Amniotic epithelial cell (primary cell): ENCODE results near the gene HOGA1.

Source experiments
- DNase-seq: peaks from one replicate; pipeline ENCODE4 v3.0.0-alpha.2; 2010; ENCODE audit warnings: low read depth

HOGA1 gene

GRCh38 chr10:97580421-97581367 lies 3.5 kb upstream of the HOGA1 start:
- DNase-seq: no peak

- DNase-seq: no peak
These were observed 2.0 kb upstream of the HOGA1 start for GRCh38 chr10:97582169-97582568.

GRCh38 chr10:97583476-97583875 lies 713 bp upstream of the HOGA1 start:
- no peak for DNase-seq

- DNase-seq: no peak
These were observed 729 bp downstream of the HOGA1 start for GRCh38 chr10:97584798-97585438.

GRCh38 chr10:97585439-97585811 lies 1.2 kb downstream of the HOGA1 start:
- DNase-seq: no peak

GRCh38 chr10:97587183-97587582 lies 3.0 kb downstream of the HOGA1 start:
- no peak for DNase-seq

GRCh38 chr10:97589479-97589878 lies 5.3 kb downstream of the HOGA1 start, which contains the start of gene C10orf62:
TSS of gene C10orf62 (plus strand) at chr10:97589721. CDS start at chr10:97589898, 177 bp downstream.
- DNase-seq: no peak

GRCh38 chr10:97590082-97590747 lies 6.0 kb downstream of the HOGA1 start:
- no peak for DNase-seq

- DNase-seq: no peak
These were observed 6.7 kb downstream of the HOGA1 start for GRCh38 chr10:97590748-97591495.

- peak; percentile 44 for DNase-seq
These were observed 9.2 kb downstream of the HOGA1 start for GRCh38 chr10:97593421-97593820.

GRCh38 chr10:97596101-97597082 lies 12.2 kb downstream of the HOGA1 start:
- peak; percentile 61 for DNase-seq

GRCh38 chr10:97597778-97598177 lies 13.6 kb downstream of the HOGA1 start:
- DNase-seq: no peak

GRCh38 chr10:97598407-97599271 lies 14.4 kb downstream of the HOGA1 start:
- no peak for DNase-seq

GRCh38 chr10:97599272-97599619 lies 15.1 kb downstream of the HOGA1 start:
- no peak for DNase-seq

GRCh38 chr10:97600616-97601015 lies 16.4 kb downstream of the HOGA1 start:
- no peak for DNase-seq

GRCh38 chr10:97601268-97602215 lies 17.4 kb downstream of the HOGA1 start:
- no peak for DNase-seq

GRCh38 chr10:97607095-97607636 lies 23.0 kb downstream of the HOGA1 start:
- DNase-seq: no peak

- no peak for DNase-seq
These were observed 24.9 kb downstream of the HOGA1 start for GRCh38 chr10:97608991-97609561.
